Osteocyte (in vitro differentiated cells): ENCODE data around the gene SETD1B. TPM values are rescaled to one million over a fixed set of nuclear protein-coding genes. Genes with fewer than 3 reads are reported as not detected.

Source experiments
- DNase-seq: peaks from one replicate; pipeline ENCODE4 v3.0.0; 2021; ENCODE audit warnings: mixed read lengths; ENCODE audit not compliant: unreplicated experiment; ENCODE audit errors: extremely low spot score
- H3K27ac Mint-ChIP-seq: one replicate; pipeline ENCODE4 v1.8.0; 2021; ENCODE audit warnings: mild to moderate bottlenecking, mixed read lengths; ENCODE audit not compliant: unreplicated experiment
- H3K27me3 Mint-ChIP-seq: one replicate; pipeline ENCODE4 v1.8.0; 2021; ENCODE audit warnings: mixed read lengths; ENCODE audit not compliant: unreplicated experiment
- H3K36me3 Mint-ChIP-seq: one replicate; pipeline ENCODE4 v1.8.0; 2021; ENCODE audit warnings: mixed read lengths; ENCODE audit not compliant: unreplicated experiment
- H3K4me1 Mint-ChIP-seq: one replicate; pipeline ENCODE4 v1.8.0; 2021; ENCODE audit warnings: mixed read lengths; ENCODE audit not compliant: unreplicated experiment
- H3K4me3 Mint-ChIP-seq: one replicate; pipeline ENCODE4 v1.8.0; 2021; ENCODE audit warnings: mild to moderate bottlenecking, moderate library complexity, mixed read lengths; ENCODE audit not compliant: unreplicated experiment
- H3K9me3 Mint-ChIP-seq: one replicate; pipeline ENCODE4 v1.8.0; 2021; ENCODE audit warnings: mixed read lengths; ENCODE audit not compliant: unreplicated experiment
- total RNA-seq: library from RNA; stranded (reverse); gene quantifications from 2 replicates; pipeline ENCODE4 v1.2.1, GENCODE V29; 2021
- TF ChIP-seq, protein P1 (sequence below): fragments of 200-600 bp; sonication (generic); IDR thresholded peaks from 2 replicates; pipeline ENCODE4 v1.5.0; 2021; ENCODE audit warnings: antibody characterized with exemption, mild to moderate bottlenecking, moderate library complexity

Gene SETD1B
- total RNA-seq, 1 donor from 2014 or later, result 21.0 TPM

- Mint-ChIP-seq H3K4me3 (no peak overlapping the region), H3K27me3 (no peaks in the 10 kb centered on the region), H3K4me1 (no peaks in the 10 kb centered on the region), H3K27ac (no peak overlapping the region), H3K9me3 (no peaks in the 10 kb centered on the region), H3K36me3 (peaks cover 33% of the 10 kb centered on the region)
- TF ChIP-seq, protein P1, sequence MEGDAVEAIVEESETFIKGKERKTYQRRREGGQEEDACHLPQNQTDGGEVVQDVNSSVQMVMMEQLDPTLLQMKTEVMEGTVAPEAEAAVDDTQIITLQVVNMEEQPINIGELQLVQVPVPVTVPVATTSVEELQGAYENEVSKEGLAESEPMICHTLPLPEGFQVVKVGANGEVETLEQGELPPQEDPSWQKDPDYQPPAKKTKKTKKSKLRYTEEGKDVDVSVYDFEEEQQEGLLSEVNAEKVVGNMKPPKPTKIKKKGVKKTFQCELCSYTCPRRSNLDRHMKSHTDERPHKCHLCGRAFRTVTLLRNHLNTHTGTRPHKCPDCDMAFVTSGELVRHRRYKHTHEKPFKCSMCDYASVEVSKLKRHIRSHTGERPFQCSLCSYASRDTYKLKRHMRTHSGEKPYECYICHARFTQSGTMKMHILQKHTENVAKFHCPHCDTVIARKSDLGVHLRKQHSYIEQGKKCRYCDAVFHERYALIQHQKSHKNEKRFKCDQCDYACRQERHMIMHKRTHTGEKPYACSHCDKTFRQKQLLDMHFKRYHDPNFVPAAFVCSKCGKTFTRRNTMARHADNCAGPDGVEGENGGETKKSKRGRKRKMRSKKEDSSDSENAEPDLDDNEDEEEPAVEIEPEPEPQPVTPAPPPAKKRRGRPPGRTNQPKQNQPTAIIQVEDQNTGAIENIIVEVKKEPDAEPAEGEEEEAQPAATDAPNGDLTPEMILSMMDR, result no peak
- no peak for DNase-seq
Observed at GRCh38 chr12:121820056-121820455, 16.2 kb downstream of the SETD1B start.

GRCh38 chr12:121822393-121823100, 18.7 kb downstream of the SETD1B start:
- H3K36me3 Mint-ChIP-seq, result peaks cover 32% of the 10 kb centered on the region
- TF ChIP-seq, protein P1, result no peak
- no peak for DNase-seq
- no peaks in the 10 kb centered on the region for H3K9me3 Mint-ChIP-seq
- no peaks in the 10 kb centered on the region for H3K27me3 Mint-ChIP-seq
- H3K4me3 Mint-ChIP-seq, result no peak overlapping the region
- no peaks in the 10 kb centered on the region for H3K4me1 Mint-ChIP-seq
- H3K27ac Mint-ChIP-seq, result no peak overlapping the region

GRCh38 chr12:121823101-121823726, 19.4 kb downstream of the SETD1B start:
- Mint-ChIP-seq H3K4me1 (no peaks in the 10 kb centered on the region), H3K36me3 (peaks cover 29% of the 10 kb centered on the region), H3K27me3 (no peaks in the 10 kb centered on the region), H3K9me3 (no peaks in the 10 kb centered on the region), H3K27ac (no peak overlapping the region), H3K4me3 (no peak overlapping the region)
- TF ChIP-seq, protein P1, result no peak
- DNase-seq, result no peak

DNA sequence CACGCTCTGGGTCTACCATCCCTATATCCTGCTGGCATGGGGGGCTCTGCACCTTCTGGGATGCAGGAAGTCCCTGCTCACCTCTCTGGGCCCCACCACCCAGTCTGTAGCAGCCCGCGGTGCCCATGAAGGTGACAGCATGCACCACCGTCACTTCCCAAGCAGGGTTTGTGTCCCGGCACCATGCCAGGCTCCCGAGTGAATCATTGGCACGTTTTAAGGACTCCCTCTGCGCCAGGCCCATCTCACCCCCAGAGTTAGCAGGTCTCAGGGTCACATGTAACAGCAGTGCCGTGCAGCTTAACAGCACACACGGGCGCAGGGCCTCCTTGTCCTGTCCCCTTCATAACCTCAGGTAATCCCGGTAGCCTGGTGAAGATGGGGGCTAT, 19.9 kb downstream of the SETD1B start:
- no peak for DNase-seq
- TF ChIP-seq, protein P1, result no peak
- Mint-ChIP-seq H3K4me1 (no peaks in the 10 kb centered on the region), H3K9me3 (no peaks in the 10 kb centered on the region), H3K4me3 (no peak overlapping the region), H3K27me3 (no peaks in the 10 kb centered on the region), H3K27ac (no peak overlapping the region), H3K36me3 (peaks cover 33% of the 10 kb centered on the region)

DNA sequence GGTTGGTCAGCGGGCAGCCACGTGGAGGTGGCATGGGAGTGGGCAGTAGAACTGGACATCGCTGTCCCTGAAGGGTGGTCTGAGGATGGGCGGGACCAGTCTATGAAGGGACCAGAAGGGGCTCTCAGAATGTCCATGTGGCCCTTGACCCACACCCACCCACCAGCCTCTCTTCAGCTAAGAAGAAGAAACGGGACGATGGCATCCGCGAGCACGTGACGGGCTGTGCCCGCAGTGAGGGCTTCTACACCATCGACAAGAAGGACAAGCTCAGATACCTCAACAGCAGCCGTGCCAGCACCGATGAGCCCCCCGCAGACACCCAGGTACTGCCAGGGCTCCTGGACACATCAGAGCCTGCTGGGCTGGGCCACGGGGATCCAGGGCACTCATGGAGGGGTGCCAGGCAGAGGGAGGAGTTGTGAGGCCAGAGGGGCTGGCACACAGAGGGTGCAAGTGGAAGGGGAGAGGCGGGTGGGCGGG, 21.3 kb downstream of the SETD1B start:
- H3K36me3 Mint-ChIP-seq, result peaks cover 35% of the 10 kb centered on the region
- H3K27ac Mint-ChIP-seq, result no peak overlapping the region
- no peaks in the 10 kb centered on the region for H3K9me3 Mint-ChIP-seq
- no peak overlapping the region for H3K4me3 Mint-ChIP-seq
- no peak for DNase-seq
- TF ChIP-seq, protein P1, result no peak
- no peaks in the 10 kb centered on the region for H3K4me1 Mint-ChIP-seq
- no peaks in the 10 kb centered on the region for H3K27me3 Mint-ChIP-seq
